Liver (tissue), 9 donors: ENCODE results near the gene PTPN2. TPM values are rescaled to one million over a fixed set of nuclear protein-coding genes. Genes with fewer than 3 reads are reported as not detected.
"Not testable (repeated sequence)": the region's sequence is repeated elsewhere in the genome, so short reads cannot be mapped to it uniquely, and the experiment has no call there.

Source experiments
- DNase-seq: peaks from one replicate; pipeline ENCODE4 v3.0.0-alpha.2; 2017; ENCODE audit warnings: low spot score
- H3K27ac ChIP-seq, 2 donors: one replicate each; pipeline ENCODE4 v1.7.0; 2013; ENCODE audit warnings: inconsistent platforms in 2 of 2, low read length in 2 of 2, control low read depth in 1 of 2, low read depth in 1 of 2, mild to moderate bottlenecking in 1 of 2
- H3K27me3 ChIP-seq, 4 donors: one replicate each; pipeline versions ENCODE4 v1.6.1 to v1.7.0; 2013; ENCODE audit warnings: low read length in 3 of 4, inconsistent platforms in 1 of 4, mild to moderate bottlenecking in 1 of 4, moderate library complexity in 1 of 4; ENCODE audit not compliant: control insufficient read depth in 4 of 4, insufficient read depth in 4 of 4
- H3K36me3 ChIP-seq, 4 donors: one replicate each; pipeline versions ENCODE4 v1.6.1 to v1.7.0; 2013; ENCODE audit warnings: low read length in 3 of 4, mild to moderate bottlenecking in 3 of 4, low read depth in 1 of 4, moderate library complexity in 1 of 4; ENCODE audit not compliant: control insufficient read depth in 4 of 4, insufficient read depth in 3 of 4
- H3K4me1 ChIP-seq, 4 donors: one replicate each; pipeline versions ENCODE4 v1.6.1 to v1.7.0; 2013; ENCODE audit warnings: low read length in 3 of 4, mild to moderate bottlenecking in 3 of 4, moderate library complexity in 1 of 4; ENCODE audit not compliant: control insufficient read depth in 4 of 4, insufficient read depth in 4 of 4
- H3K4me3 ChIP-seq, 3 donors: one replicate each; pipeline versions ENCODE4 v1.6.1 to v1.7.0; 2013; ENCODE audit warnings: low read length in 3 of 3, control low read depth in 1 of 3, low read depth in 1 of 3, mild to moderate bottlenecking in 1 of 3
- H3K9ac ChIP-seq, 2 donors: one replicate each; pipeline ENCODE4 v1.7.0; 2013; ENCODE audit warnings: low read length in 2 of 2, mild to moderate bottlenecking in 2 of 2, moderate library complexity in 2 of 2, control low read depth in 1 of 2, low read depth in 1 of 2
- H3K9me3 ChIP-seq, 4 donors: one replicate each; pipeline versions ENCODE4 v1.6.1 to v1.7.0; 2013; ENCODE audit warnings: low read length in 3 of 4; ENCODE audit not compliant: control insufficient read depth in 4 of 4
- EGR1 ChIP-seq, 2 donors: IDR thresholded peaks; 2 replicates each; pipeline ENCODE4 v1.6.1; 2016 to 2018; ENCODE audit warnings: antibody characterized with exemption in 2 of 2, low read depth in 2 of 2
- FOXA1 ChIP-seq: IDR thresholded peaks from 2 replicates; pipeline ENCODE4 v1.6.1; 2016; ENCODE audit warnings: antibody characterized with exemption
- FOXA2 ChIP-seq: IDR thresholded peaks from 2 replicates; pipeline ENCODE4 v1.6.1; 2016; ENCODE audit warnings: antibody characterized with exemption
- GABPA ChIP-seq, 2 donors: IDR thresholded peaks in 1 of 2; conservative IDR thresholded peaks in 1 of 2; 2 replicates each; pipeline ENCODE4 v1.6.1; 2016; ENCODE audit warnings: antibody characterized with exemption in 2 of 2, mild to moderate bottlenecking in 1 of 2, moderate library complexity in 1 of 2
- HNF4A ChIP-seq, 2 donors: conservative IDR thresholded peaks; 2 replicates each; pipeline ENCODE4 v1.6.1; 2016; ENCODE audit warnings: antibody characterized with exemption in 2 of 2, mild to moderate bottlenecking in 2 of 2
- HNF4G ChIP-seq: IDR thresholded peaks from 2 replicates; pipeline ENCODE4 v1.6.1; 2016; ENCODE audit warnings: antibody characterized with exemption
- JUND ChIP-seq, 2 donors: IDR thresholded peaks; 2 replicates each; pipeline ENCODE4 v1.6.1; 2016; ENCODE audit warnings: antibody characterized with exemption in 2 of 2
- NR2F2 ChIP-seq: IDR thresholded peaks from 2 replicates; pipeline ENCODE4 v1.6.1; 2016; ENCODE audit warnings: antibody characterized with exemption
- RAD21 ChIP-seq, 2 donors: IDR thresholded peaks; 2 replicates each; pipeline ENCODE4 v1.6.1; 2016; ENCODE audit warnings: antibody characterized with exemption in 2 of 2, mild to moderate bottlenecking in 2 of 2
- RXRA ChIP-seq, 2 donors: IDR thresholded peaks; 2 replicates each; pipeline ENCODE4 v1.6.1; 2017 to 2018; ENCODE audit warnings: antibody characterized with exemption in 2 of 2, mild to moderate bottlenecking in 1 of 2
- SP1 ChIP-seq: IDR thresholded peaks from 2 replicates; pipeline ENCODE4 v1.6.1; 2018; ENCODE audit warnings: antibody characterized with exemption, mild to moderate bottlenecking
- TAF1 ChIP-seq: conservative IDR thresholded peaks from 2 replicates; pipeline ENCODE4 v1.6.1; 2016; ENCODE audit warnings: antibody characterized with exemption, mild to moderate bottlenecking
- YY1 ChIP-seq: IDR thresholded peaks from 2 replicates; pipeline ENCODE4 v1.6.1; 2016; ENCODE audit warnings: antibody characterized with exemption, mild to moderate bottlenecking
- WGBS: extraction: QIAGEN DNeasy Blood & Tissue Kit; methylation state at CpG from one replicate; pipeline ENCODE4 v1.1.7; 2013; 5-methylcytosine and 5-hydroxymethylcytosine counted together
- polyA plus RNA-seq, 2 donors: library from polyadenylated mRNA; stranded (reverse) in 1 of 2; unstranded in 1 of 2; fragments of 200-250 nt in 1 of 2; fragments of >200 nt in 1 of 2; fragmentation: Nextera tagmentation in 1 of 2; extraction: Ambion mirVana in 1 of 2; gene quantifications; one replicate each; pipeline versions ENCODE4 v1.2.1 to v1.2.3, GENCODE V29; 2013 to 2015
- total RNA-seq, 2 donors: library from RNA; depleted of rRNA; stranded (reverse); fragments of >200 nt; gene quantifications; one replicate each; pipeline ENCODE4 v1.2.3, GENCODE V29; 2014
- TF ChIP-seq, protein P1 (sequence below): IDR thresholded peaks from 2 replicates; pipeline ENCODE4 v1.6.1; 2016; ENCODE audit warnings: antibody characterized with exemption
- TF ChIP-seq, protein P2 (sequence below): IDR thresholded peaks from 2 replicates; pipeline ENCODE4 v1.6.1; 2016; ENCODE audit warnings: antibody characterized with exemption
- TF ChIP-seq, protein P3 (sequence below): fragments of 150-350 bp; IDR thresholded peaks from 2 replicates; pipeline ENCODE4 v1.5.1; 2017; ENCODE audit warnings: improper control_type of control experiment, low read depth, low read length; ENCODE audit not compliant: missing input control
- donor health status: healthy.
- donor health status: healthy.
- donor health status: healthy.
- donor health status: healthy.
- donor health status: healthy.

Gene PTPN2
- total and polyA plus RNA-seq, 4 donors = 9.2 to 21.2 (median 14.9) TPM

DNA sequence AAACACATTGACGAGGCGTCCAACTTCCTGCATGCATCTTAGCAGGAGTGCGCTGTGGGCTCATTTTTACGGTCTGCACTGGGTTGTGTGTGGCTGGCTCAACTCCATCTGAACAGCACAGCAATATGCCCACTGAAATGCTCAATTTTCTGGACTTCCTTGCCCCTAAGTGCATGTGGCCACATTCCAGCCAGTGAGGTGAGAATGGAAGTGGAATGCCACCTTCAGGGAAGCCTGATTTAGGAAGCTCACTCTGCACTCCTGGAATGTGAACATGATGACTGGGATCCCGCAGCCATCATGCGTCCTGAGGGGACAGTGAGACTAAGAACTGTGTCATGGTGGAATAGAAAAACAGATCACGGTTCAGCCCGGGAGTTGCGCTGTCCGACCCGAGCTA is 105.0 kb downstream of the PTPN2 start:
- Histone ChIP-seq H3K4me3 (no peak overlapping the region), H3K36me3 (no peaks in the 10 kb centered on the region), H3K27ac (no peak overlapping the region), H3K27me3 (no peaks in the 10 kb centered on the region), H3K4me1 (no peaks in the 10 kb centered on the region), H3K9me3 (no peaks in the 10 kb centered on the region), H3K9ac (no peak overlapping the region)
- TF ChIP-seq TAF1 (no peak), HNF4A (conservative IDR thresholded peaks at IDR 0.05) (no peak), EGR1 (IDR thresholded peaks at IDR 0.05; ENCODE audit: low read depth in 2 of 2) (no peak)
- TF ChIP-seq, protein P1, sequence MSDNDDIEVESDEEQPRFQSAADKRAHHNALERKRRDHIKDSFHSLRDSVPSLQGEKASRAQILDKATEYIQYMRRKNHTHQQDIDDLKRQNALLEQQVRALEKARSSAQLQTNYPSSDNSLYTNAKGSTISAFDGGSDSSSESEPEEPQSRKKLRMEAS = no peak
- DNase-seq = no peak
- WGBS = 96% methylated on average over 11 of the region's 11 CpGs

DNA sequence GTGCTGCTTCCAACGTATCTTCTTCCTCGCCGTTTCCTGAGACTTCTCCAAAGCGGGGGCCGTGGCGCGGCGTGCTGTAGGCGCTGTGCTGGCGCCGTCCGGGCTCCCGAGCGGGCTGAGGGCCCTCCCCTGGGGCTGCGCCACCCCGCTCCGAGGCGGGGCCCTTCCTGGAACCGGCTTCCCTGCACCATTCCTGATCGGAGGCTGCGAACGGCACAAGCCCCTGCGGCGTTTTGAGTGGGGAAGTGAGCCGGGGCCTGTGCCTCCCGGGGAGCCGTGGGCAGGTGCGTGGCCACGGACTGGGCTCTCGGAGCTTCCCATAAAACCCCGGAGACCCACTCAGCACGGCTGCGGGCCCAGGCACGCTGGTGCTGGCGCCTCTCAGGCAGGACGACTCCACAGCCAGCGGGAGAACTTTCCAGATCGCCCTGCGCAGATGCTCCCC is 106.5 kb downstream of the PTPN2 start:
- Histone ChIP-seq H3K27me3 (no peaks in the 10 kb centered on the region), H3K36me3 (no peaks in the 10 kb centered on the region), H3K27ac (no peak overlapping the region), H3K9ac (no peak overlapping the region), H3K9me3 (no peaks in the 10 kb centered on the region), H3K4me1 (no peaks in the 10 kb centered on the region), H3K4me3 (no peak overlapping the region)
- TF ChIP-seq FOXA2 (no peak), NR2F2 (no peak), HNF4G (no peak), EGR1 (IDR thresholded peaks at IDR 0.05; ENCODE audit: low read depth in 2 of 2) (no peak), FOXA1 (no peak)
- TF ChIP-seq, protein P1 = no peak
- TF ChIP-seq, protein P2, sequence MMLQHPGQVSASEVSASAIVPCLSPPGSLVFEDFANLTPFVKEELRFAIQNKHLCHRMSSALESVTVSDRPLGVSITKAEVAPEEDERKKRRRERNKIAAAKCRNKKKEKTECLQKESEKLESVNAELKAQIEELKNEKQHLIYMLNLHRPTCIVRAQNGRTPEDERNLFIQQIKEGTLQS = no peak
- WGBS = 87% methylated on average over 39 of the region's 39 CpGs
- no peak for DNase-seq

DNA sequence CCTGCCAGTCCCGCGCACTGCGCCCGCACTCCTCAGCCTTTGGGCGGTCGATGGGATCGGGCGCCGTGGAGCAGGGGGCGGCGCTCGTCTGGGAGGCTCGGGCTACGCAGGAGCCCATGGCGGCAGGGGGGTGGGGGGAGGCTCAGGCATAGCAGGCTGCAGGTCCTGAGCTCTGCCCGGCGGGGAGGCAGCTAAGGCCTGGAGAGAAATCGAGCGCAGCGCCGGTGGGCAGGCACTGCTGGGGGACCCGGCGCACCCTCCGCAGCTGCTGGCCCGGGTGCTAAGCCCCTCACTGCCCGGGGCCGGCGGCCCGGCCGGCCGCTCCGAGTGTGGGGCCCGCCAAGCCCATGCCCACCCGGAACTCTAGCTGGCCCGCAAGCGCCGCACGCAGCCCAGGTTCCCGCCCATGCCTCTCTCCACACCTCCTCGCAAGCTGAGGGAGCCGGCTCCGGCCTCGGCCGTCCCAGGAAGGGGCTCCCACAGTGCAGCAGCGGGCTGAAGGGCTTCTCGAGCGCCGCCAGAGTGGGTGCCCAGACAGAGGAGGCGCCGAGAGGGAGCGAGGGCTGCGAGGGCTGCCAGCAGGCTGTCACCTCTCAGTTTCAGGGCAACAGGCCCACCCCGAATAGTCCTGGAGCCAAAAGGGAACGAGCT is 107.1 kb downstream of the PTPN2 start:
- H3K27ac ChIP-seq = no peak overlapping the region
- no peak for DNase-seq
- H3K36me3 ChIP-seq = no peaks in the 10 kb centered on the region
- WGBS = 84% methylated on average over 54 of the region's 54 CpGs
- no peak overlapping the region for H3K9ac ChIP-seq
- H3K9me3 ChIP-seq = no peaks in the 10 kb centered on the region
- H3K4me1 ChIP-seq = no peaks in the 10 kb centered on the region
- TF ChIP-seq RXRA (IDR thresholded peaks at IDR 0.05) = no peak
- no peak for TF ChIP-seq EGR1 (IDR thresholded peaks at IDR 0.05; ENCODE audit: low read depth in 2 of 2)
- TF ChIP-seq, protein P3, sequence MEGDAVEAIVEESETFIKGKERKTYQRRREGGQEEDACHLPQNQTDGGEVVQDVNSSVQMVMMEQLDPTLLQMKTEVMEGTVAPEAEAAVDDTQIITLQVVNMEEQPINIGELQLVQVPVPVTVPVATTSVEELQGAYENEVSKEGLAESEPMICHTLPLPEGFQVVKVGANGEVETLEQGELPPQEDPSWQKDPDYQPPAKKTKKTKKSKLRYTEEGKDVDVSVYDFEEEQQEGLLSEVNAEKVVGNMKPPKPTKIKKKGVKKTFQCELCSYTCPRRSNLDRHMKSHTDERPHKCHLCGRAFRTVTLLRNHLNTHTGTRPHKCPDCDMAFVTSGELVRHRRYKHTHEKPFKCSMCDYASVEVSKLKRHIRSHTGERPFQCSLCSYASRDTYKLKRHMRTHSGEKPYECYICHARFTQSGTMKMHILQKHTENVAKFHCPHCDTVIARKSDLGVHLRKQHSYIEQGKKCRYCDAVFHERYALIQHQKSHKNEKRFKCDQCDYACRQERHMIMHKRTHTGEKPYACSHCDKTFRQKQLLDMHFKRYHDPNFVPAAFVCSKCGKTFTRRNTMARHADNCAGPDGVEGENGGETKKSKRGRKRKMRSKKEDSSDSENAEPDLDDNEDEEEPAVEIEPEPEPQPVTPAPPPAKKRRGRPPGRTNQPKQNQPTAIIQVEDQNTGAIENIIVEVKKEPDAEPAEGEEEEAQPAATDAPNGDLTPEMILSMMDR = no peak
- no peak for TF ChIP-seq FOXA2
- TF ChIP-seq, protein P2 = no peak
- TF ChIP-seq GABPA (IDR thresholded peaks at IDR 0.05 in 1 of 2, conservative IDR thresholded peaks at IDR 0.05 in 1 of 2) = no peak
- TF ChIP-seq HNF4A (conservative IDR thresholded peaks at IDR 0.05) = no peak
- TF ChIP-seq, protein P1 = no peak
- no peak for TF ChIP-seq RAD21 (IDR thresholded peaks at IDR 0.05)
- TF ChIP-seq NR2F2 = no peak
- no peak for TF ChIP-seq SP1
- TF ChIP-seq YY1 = no peak
- no peak for TF ChIP-seq TAF1
- TF ChIP-seq JUND (IDR thresholded peaks at IDR 0.05) = no peak
- no peak overlapping the region for H3K4me3 ChIP-seq
- H3K27me3 ChIP-seq = no peaks in the 10 kb centered on the region

DNA sequence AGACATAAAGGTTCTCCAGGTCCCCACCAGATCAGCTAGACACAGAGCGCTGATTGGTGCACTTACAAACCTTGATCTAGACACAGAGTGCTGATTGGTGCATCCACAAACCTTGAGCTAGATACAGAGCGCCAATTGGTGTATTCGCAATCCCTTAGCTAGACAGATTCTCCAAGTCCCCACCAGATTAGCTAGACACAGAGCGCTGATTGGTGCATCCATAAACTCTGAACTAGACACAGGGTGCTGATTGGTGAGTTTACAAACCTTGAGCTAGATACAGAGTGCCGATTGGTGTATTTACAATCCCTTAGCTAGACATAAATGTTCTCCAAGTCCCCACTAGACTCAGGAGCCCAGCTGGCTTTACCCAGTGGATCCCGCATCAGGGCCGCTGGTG is 107.6 kb downstream of the PTPN2 start:
- H3K27ac ChIP-seq, H3K36me3 ChIP-seq, DNase-seq, H3K9ac ChIP-seq, H3K9me3 ChIP-seq, H3K4me1 ChIP-seq, H3K4me3 ChIP-seq, H3K27me3 ChIP-seq: not testable (repeated sequence)
- 95% methylated on average over 7 of the region's 7 CpGs for WGBS
